ENCODE results near the gene GAS2L2. TPM values are rescaled to one million over a fixed set of nuclear protein-coding genes. Genes with fewer than 3 reads are reported as not detected.
A peak's percentile ranks its signal among the peaks of the same experiment; 100 is the strongest.
"Not testable (repeated sequence)": the region's sequence is repeated elsewhere in the genome, so short reads cannot be mapped to it uniquely, and the experiment has no call there.

The GAS2L2 gene
- total RNA-seq, 1 donor from 2014 or later: 0.10 TPM

GRCh38 chr17:35705230-35705629, 47.8 kb downstream of the GAS2L2 start:
- Mint-ChIP-seq H3K4me3 (ENCODE audit: unreplicated experiment) (peak overlapping the region; percentile 45), H3K27me3 (ENCODE audit: unreplicated experiment) (peaks cover 6% of the 10 kb centered on the region), H3K9me3 (ENCODE audit: unreplicated experiment) (no peaks in the 10 kb centered on the region), H3K4me1 (ENCODE audit: unreplicated experiment) (peaks cover 9% of the 10 kb centered on the region), H3K27ac (ENCODE audit: unreplicated experiment) (no peak overlapping the region), H3K36me3 (ENCODE audit: low read depth, unreplicated experiment) (peaks cover 27% of the 10 kb centered on the region)
- DNase-seq (ENCODE audit: low spot score): no peak
- TF ChIP-seq, protein P1, sequence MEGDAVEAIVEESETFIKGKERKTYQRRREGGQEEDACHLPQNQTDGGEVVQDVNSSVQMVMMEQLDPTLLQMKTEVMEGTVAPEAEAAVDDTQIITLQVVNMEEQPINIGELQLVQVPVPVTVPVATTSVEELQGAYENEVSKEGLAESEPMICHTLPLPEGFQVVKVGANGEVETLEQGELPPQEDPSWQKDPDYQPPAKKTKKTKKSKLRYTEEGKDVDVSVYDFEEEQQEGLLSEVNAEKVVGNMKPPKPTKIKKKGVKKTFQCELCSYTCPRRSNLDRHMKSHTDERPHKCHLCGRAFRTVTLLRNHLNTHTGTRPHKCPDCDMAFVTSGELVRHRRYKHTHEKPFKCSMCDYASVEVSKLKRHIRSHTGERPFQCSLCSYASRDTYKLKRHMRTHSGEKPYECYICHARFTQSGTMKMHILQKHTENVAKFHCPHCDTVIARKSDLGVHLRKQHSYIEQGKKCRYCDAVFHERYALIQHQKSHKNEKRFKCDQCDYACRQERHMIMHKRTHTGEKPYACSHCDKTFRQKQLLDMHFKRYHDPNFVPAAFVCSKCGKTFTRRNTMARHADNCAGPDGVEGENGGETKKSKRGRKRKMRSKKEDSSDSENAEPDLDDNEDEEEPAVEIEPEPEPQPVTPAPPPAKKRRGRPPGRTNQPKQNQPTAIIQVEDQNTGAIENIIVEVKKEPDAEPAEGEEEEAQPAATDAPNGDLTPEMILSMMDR (IDR thresholded peaks at IDR 0.05; ENCODE audit: unreplicated experiment): no peak

DNA sequence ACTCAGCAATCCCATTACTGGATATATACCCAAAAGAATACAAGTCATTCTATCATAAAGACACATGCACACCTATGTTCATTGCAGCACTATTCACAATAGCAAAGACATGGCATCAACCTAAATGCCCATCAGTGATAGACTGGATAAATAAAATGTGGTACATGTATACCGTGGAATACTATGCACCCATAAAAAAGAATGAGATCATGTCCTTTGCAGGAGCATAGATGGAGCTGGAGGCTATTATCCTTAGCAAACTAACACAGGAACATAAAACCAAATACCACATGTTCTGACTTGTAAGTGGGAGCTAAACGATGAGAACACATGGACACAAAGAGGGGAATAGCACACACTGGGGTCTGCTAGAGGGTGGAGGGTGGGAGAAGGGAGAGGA, 49.7 kb downstream of the GAS2L2 start:
- peaks cover 20% of the 10 kb centered on the region for H3K36me3 Mint-ChIP-seq (ENCODE audit: low read depth, unreplicated experiment)
- not testable (repeated sequence) for H3K4me1 Mint-ChIP-seq (ENCODE audit: unreplicated experiment); H3K4me3 Mint-ChIP-seq (ENCODE audit: unreplicated experiment); DNase-seq (ENCODE audit: low spot score); H3K9me3 Mint-ChIP-seq (ENCODE audit: unreplicated experiment); H3K27ac Mint-ChIP-seq (ENCODE audit: unreplicated experiment); H3K27me3 Mint-ChIP-seq (ENCODE audit: unreplicated experiment)

GRCh38 chr17:35701491-35701890, 51.5 kb downstream of the GAS2L2 start:
- H3K36me3 Mint-ChIP-seq (ENCODE audit: low read depth, unreplicated experiment): peaks cover 20% of the 10 kb centered on the region
- H3K27ac Mint-ChIP-seq (ENCODE audit: unreplicated experiment): no peak overlapping the region
- no peak for DNase-seq (ENCODE audit: low spot score)
- H3K27me3 Mint-ChIP-seq (ENCODE audit: unreplicated experiment): peaks cover 3% of the 10 kb centered on the region
- no peak overlapping the region for H3K4me3 Mint-ChIP-seq (ENCODE audit: unreplicated experiment)
- H3K4me1 Mint-ChIP-seq (ENCODE audit: unreplicated experiment): no peaks in the 10 kb centered on the region
- TF ChIP-seq, protein P1 (IDR thresholded peaks at IDR 0.05; ENCODE audit: unreplicated experiment): no peak
- H3K9me3 Mint-ChIP-seq (ENCODE audit: unreplicated experiment): no peaks in the 10 kb centered on the region

DNA sequence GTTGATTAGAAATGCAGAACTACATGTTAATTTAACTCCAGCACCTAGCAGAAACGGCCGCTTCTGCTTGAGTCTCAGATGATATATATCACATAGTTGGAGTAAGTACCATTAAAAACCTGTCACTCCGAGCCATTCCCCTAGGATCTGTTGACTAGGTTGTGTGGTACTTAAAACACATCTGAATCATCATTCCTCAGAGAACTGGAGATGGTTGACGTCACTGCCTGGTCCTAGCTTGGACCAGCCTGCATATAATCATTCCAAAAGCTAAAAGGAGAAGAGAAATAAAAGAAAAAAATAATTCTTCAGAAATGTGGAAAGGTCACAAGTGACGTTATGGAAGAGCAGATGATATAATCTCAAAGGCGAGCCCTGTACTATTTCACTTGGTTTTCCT, 52.9 kb downstream of the GAS2L2 start:
- H3K9me3 Mint-ChIP-seq (ENCODE audit: unreplicated experiment): no peaks in the 10 kb centered on the region
- H3K36me3 Mint-ChIP-seq (ENCODE audit: low read depth, unreplicated experiment): peaks cover 25% of the 10 kb centered on the region
- DNase-seq (ENCODE audit: low spot score): no peak
- no peak overlapping the region for H3K27ac Mint-ChIP-seq (ENCODE audit: unreplicated experiment)
- no peak overlapping the region for H3K4me3 Mint-ChIP-seq (ENCODE audit: unreplicated experiment)
- H3K4me1 Mint-ChIP-seq (ENCODE audit: unreplicated experiment): no peaks in the 10 kb centered on the region
- TF ChIP-seq, protein P1 (IDR thresholded peaks at IDR 0.05; ENCODE audit: unreplicated experiment): no peak
- peaks cover 3% of the 10 kb centered on the region for H3K27me3 Mint-ChIP-seq (ENCODE audit: unreplicated experiment)

GRCh38 chr17:35698800-35699199, 54.2 kb downstream of the GAS2L2 start:
- no peak overlapping the region for H3K4me3 Mint-ChIP-seq (ENCODE audit: unreplicated experiment)
- H3K9me3 Mint-ChIP-seq (ENCODE audit: unreplicated experiment): no peaks in the 10 kb centered on the region
- no peak for DNase-seq (ENCODE audit: low spot score)
- H3K27me3 Mint-ChIP-seq (ENCODE audit: unreplicated experiment): peaks cover 3% of the 10 kb centered on the region
- H3K36me3 Mint-ChIP-seq (ENCODE audit: low read depth, unreplicated experiment): peaks cover 23% of the 10 kb centered on the region
- H3K27ac Mint-ChIP-seq (ENCODE audit: unreplicated experiment): no peak overlapping the region
- H3K4me1 Mint-ChIP-seq (ENCODE audit: unreplicated experiment): no peaks in the 10 kb centered on the region
- TF ChIP-seq, protein P1 (IDR thresholded peaks at IDR 0.05; ENCODE audit: unreplicated experiment): no peak

- Mint-ChIP-seq H3K9me3 (ENCODE audit: unreplicated experiment) (no peaks in the 10 kb centered on the region), H3K36me3 (ENCODE audit: low read depth, unreplicated experiment) (peaks cover 8% of the 10 kb centered on the region), H3K4me1 (ENCODE audit: unreplicated experiment) (no peaks in the 10 kb centered on the region), H3K27me3 (ENCODE audit: unreplicated experiment) (no peaks in the 10 kb centered on the region), H3K4me3 (ENCODE audit: unreplicated experiment) (no peak overlapping the region), H3K27ac (ENCODE audit: unreplicated experiment) (no peak overlapping the region)
- DNase-seq (ENCODE audit: low spot score): no peak
- TF ChIP-seq, protein P1 (IDR thresholded peaks at IDR 0.05; ENCODE audit: unreplicated experiment): no peak
Measured at GRCh38 chr17:35695613-35696012, 57.4 kb downstream of the GAS2L2 start.
